Activated T-cell treated with anti-CD3 and anti-CD28 coated beads, Interleukin-2, amount 50 U/mL, for 72 hours (primary cell): Measurements from ENCODE around the gene LGALS3BP. TPM values are rescaled to one million over a fixed set of nuclear protein-coding genes. Genes with fewer than 3 reads are reported as not detected.
A peak's percentile ranks its signal among the peaks of the same experiment; 100 is the strongest.

Experiments used
- ATAC-seq, 2 donors: fragments of 150-1000 bp; cut with Tn5 transposase; replicated peaks in 1 of 2; 2 replicates each; pipeline ENCODE4 v1.10.0; 2021; ENCODE audit warnings: moderate library complexity in 2 of 2, mild to moderate bottlenecking in 1 of 2
- DNase-seq, 2 donors: peaks; one replicate each; pipeline ENCODE4 v3.0.0; 2021 to 2022; ENCODE audit warnings: mixed read lengths in 1 of 2
- H3K27ac Mint-ChIP-seq: one replicate; pipeline ENCODE4 v1.8.0; 2022; ENCODE audit warnings: mild to moderate bottlenecking, moderate library complexity, mixed read lengths
- H3K27me3 Mint-ChIP-seq: one replicate; pipeline ENCODE4 v1.8.0; 2022; ENCODE audit warnings: low read depth, mixed read lengths
- H3K36me3 Mint-ChIP-seq, 2 donors: one replicate each; pipeline ENCODE4 v1.8.0; 2022; ENCODE audit warnings: mixed read lengths in 2 of 2, mild to moderate bottlenecking in 1 of 2; ENCODE audit not compliant: insufficient read depth in 2 of 2
- H3K4me1 Mint-ChIP-seq: one replicate; pipeline ENCODE4 v1.8.0; 2022; ENCODE audit warnings: low read depth, mixed read lengths
- H3K4me3 Mint-ChIP-seq, 2 donors: one replicate each; pipeline ENCODE4 v1.8.0; 2022; ENCODE audit warnings: mild to moderate bottlenecking in 2 of 2, mixed read lengths in 2 of 2, moderate library complexity in 2 of 2
- H3K9me3 Mint-ChIP-seq, 2 donors: one replicate each; pipeline ENCODE4 v1.8.0; 2022; ENCODE audit warnings: mixed read lengths in 2 of 2
- total RNA-seq, 2 donors: library from RNA; stranded (reverse); gene quantifications; one replicate each; pipeline ENCODE4 v1.2.3, GENCODE V29; 2022

Gene LGALS3BP
- total RNA-seq, 2 donors from 2014 or later: 23.1 to 28.2 TPM

- no peak overlapping the region for H3K27ac Mint-ChIP-seq
- no peaks in the 10 kb centered on the region for H3K9me3 Mint-ChIP-seq
- H3K4me1 Mint-ChIP-seq: no peaks in the 10 kb centered on the region
- ATAC-seq (no peak), DNase-seq (no peak)
- H3K36me3 Mint-ChIP-seq: peaks cover 2 to 5% of the 10 kb centered on the region in 2 donors
- no peaks in the 10 kb centered on the region for H3K27me3 Mint-ChIP-seq
- no peak overlapping the region for H3K4me3 Mint-ChIP-seq
These were observed 20.2 kb upstream of the LGALS3BP start for GRCh38 chr17:78999947-79000395.

GRCh38 chr17:78999056-78999768, 19.5 kb upstream of the LGALS3BP start:
- Mint-ChIP-seq H3K36me3 (peaks cover 2 to 6% of the 10 kb centered on the region in 2 donors), H3K27me3 (no peaks in the 10 kb centered on the region), H3K4me1 (no peaks in the 10 kb centered on the region), H3K27ac (no peak overlapping the region), H3K4me3 (no peak overlapping the region), H3K9me3 (no peaks in the 10 kb centered on the region)
- DNase-seq: no peak
- ATAC-seq: no peak

GRCh38 chr17:78998311-78999055, 18.8 kb upstream of the LGALS3BP start:
- Mint-ChIP-seq H3K27ac (no peak overlapping the region), H3K4me1 (no peaks in the 10 kb centered on the region), H3K36me3 (peaks cover 2 to 6% of the 10 kb centered on the region in 2 donors), H3K9me3 (no peaks in the 10 kb centered on the region), H3K27me3 (no peaks in the 10 kb centered on the region), H3K4me3 (no peak overlapping the region)
- DNase-seq (no peak), ATAC-seq (no peak)

- H3K27ac Mint-ChIP-seq: no peak overlapping the region
- ATAC-seq (no peak), DNase-seq (no peak)
- no peaks in the 10 kb centered on the region for H3K9me3 Mint-ChIP-seq
- H3K27me3 Mint-ChIP-seq: no peaks in the 10 kb centered on the region
- H3K36me3 Mint-ChIP-seq: peaks cover 2 to 8% of the 10 kb centered on the region in 2 donors
- H3K4me1 Mint-ChIP-seq: no peaks in the 10 kb centered on the region
- H3K4me3 Mint-ChIP-seq: no peak overlapping the region
These were observed 18.2 kb upstream of the LGALS3BP start for GRCh38 chr17:78997881-78998280.

GRCh38 chr17:78997231-78997741, 17.6 kb upstream of the LGALS3BP start:
- ATAC-seq (no peak), DNase-seq (no peak)
- H3K27ac Mint-ChIP-seq: no peak overlapping the region
- no peaks in the 10 kb centered on the region for H3K27me3 Mint-ChIP-seq
- H3K4me1 Mint-ChIP-seq: no peaks in the 10 kb centered on the region
- H3K4me3 Mint-ChIP-seq: no peak overlapping the region
- peaks cover 2 to 11% of the 10 kb centered on the region in 2 donors for H3K36me3 Mint-ChIP-seq
- no peaks in the 10 kb centered on the region for H3K9me3 Mint-ChIP-seq

GRCh38 chr17:78996781-78997201, 17.1 kb upstream of the LGALS3BP start:
- DNase-seq (no peak), ATAC-seq (no peak)
- Mint-ChIP-seq H3K9me3 (no peaks in the 10 kb centered on the region), H3K27ac (no peak overlapping the region), H3K4me3 (no peak overlapping the region), H3K4me1 (no peaks in the 10 kb centered on the region), H3K27me3 (no peaks in the 10 kb centered on the region), H3K36me3 (peaks cover 2 to 8% of the 10 kb centered on the region in 2 donors)

GRCh38 chr17:78995761-78996451, 16.2 kb upstream of the LGALS3BP start:
- ATAC-seq: no peak
- Mint-ChIP-seq H3K9me3 (no peaks in the 10 kb centered on the region), H3K4me3 (no peak overlapping the region), H3K4me1 (no peaks in the 10 kb centered on the region), H3K27me3 (no peaks in the 10 kb centered on the region), H3K36me3 (peaks cover 2 to 15% of the 10 kb centered on the region in 2 donors), H3K27ac (no peak overlapping the region)
- DNase-seq: no peak

GRCh38 chr17:78995022-78995760, 15.5 kb upstream of the LGALS3BP start:
- Mint-ChIP-seq H3K4me1 (no peaks in the 10 kb centered on the region), H3K27me3 (no peaks in the 10 kb centered on the region), H3K9me3 (no peaks in the 10 kb centered on the region), H3K36me3 (peaks cover 4 to 15% of the 10 kb centered on the region in 2 donors), H3K27ac (no peak overlapping the region), H3K4me3 (no peak overlapping the region)
- no peak for ATAC-seq
- DNase-seq: no peak

GRCh38 chr17:78993981-78994671, 14.4 kb upstream of the LGALS3BP start:
- peaks cover 4 to 19% of the 10 kb centered on the region in 2 donors for H3K36me3 Mint-ChIP-seq
- no peak for DNase-seq
- H3K27me3 Mint-ChIP-seq: no peaks in the 10 kb centered on the region
- no peak overlapping the region for H3K4me3 Mint-ChIP-seq
- no peak for ATAC-seq
- no peaks in the 10 kb centered on the region for H3K4me1 Mint-ChIP-seq
- H3K27ac Mint-ChIP-seq: no peak overlapping the region
- no peaks in the 10 kb centered on the region for H3K9me3 Mint-ChIP-seq

GRCh38 chr17:78993241-78993956, 13.7 kb upstream of the LGALS3BP start:
- ATAC-seq (peak; percentile 54 to 68), DNase-seq (peak; percentile 45 to 65)
- Mint-ChIP-seq H3K27me3 (no peaks in the 10 kb centered on the region), H3K36me3 (peaks cover 4 to 19% of the 10 kb centered on the region in 2 donors), H3K4me1 (no peaks in the 10 kb centered on the region), H3K27ac (no peak overlapping the region), H3K4me3 (no peak overlapping the region), H3K9me3 (no peaks in the 10 kb centered on the region)

- Mint-ChIP-seq H3K9me3 (no peaks in the 10 kb centered on the region), H3K4me1 (no peaks in the 10 kb centered on the region), H3K4me3 (no peak overlapping the region), H3K27ac (no peak overlapping the region), H3K36me3 (peaks cover 4 to 19% of the 10 kb centered on the region in 2 donors), H3K27me3 (no peaks in the 10 kb centered on the region)
- ATAC-seq (no peak), DNase-seq (no peak)
These were observed 13.0 kb upstream of the LGALS3BP start for GRCh38 chr17:78992542-78993212.
